NB4 (cell line): ENCODE measurements around the gene SIAH2.
A peak's percentile ranks its signal among the peaks of the same experiment; 100 is the strongest.

Experiments
- DNase-seq: peaks from one replicate; pipeline ENCODE4 v3.0.0; 2010; ENCODE audit warnings: low read depth
- H3K4me3 ChIP-seq: one replicate; pipeline ENCODE4 v1.5.1; 2011; ENCODE audit warnings: mild to moderate bottlenecking, low read depth, low read length, moderate library complexity
- CTCF ChIP-seq: IDR thresholded peaks from one replicate; pipeline ENCODE4 v1.5.1; 2012; ENCODE audit warnings: low read depth, low read length
- MAX ChIP-seq: IDR thresholded peaks from 2 replicates; pipeline ENCODE4 v1.6.1; 2011; ENCODE audit warnings: low read depth, low read length
- MYC ChIP-seq: IDR thresholded peaks from 2 replicates; pipeline ENCODE4 v1.6.1; 2011; ENCODE audit warnings: low read depth, low read length
- POLR2A ChIP-seq: IDR thresholded peaks from 2 replicates; pipeline ENCODE4 v1.6.1; 2011; ENCODE audit warnings: mild to moderate bottlenecking; ENCODE audit not compliant: insufficient read length; ENCODE audit errors: extremely low read depth

Gene SIAH2

GRCh38 chr3:150737874-150738679 lies 24.9 kb downstream of the SIAH2 start:
- DNase-seq: peak; percentile 70
- H3K4me3 ChIP-seq: no peak overlapping the region

GRCh38 chr3:150736903-150737832 lies 25.8 kb downstream of the SIAH2 start:
- peak; percentile 82 for DNase-seq
- TF ChIP-seq MAX: no peak
- TF ChIP-seq POLR2A: no peak
- TF ChIP-seq CTCF: no peak
- TF ChIP-seq MYC: no peak
- no peak overlapping the region for H3K4me3 ChIP-seq

More at GRCh38 chr3:150737874-150738679, 24.9 kb downstream of the SIAH2 start:
- TF ChIP-seq POLR2A: no peak
- no peak for TF ChIP-seq MYC
- no peak for TF ChIP-seq CTCF
- no peak for TF ChIP-seq MAX

GRCh38 chr3:150736316-150736719 lies 26.7 kb downstream of the SIAH2 start:
- DNase-seq: no peak
- no peak overlapping the region for H3K4me3 ChIP-seq
- TF ChIP-seq MAX (no peak), POLR2A (no peak), MYC (no peak), CTCF (no peak)

GRCh38 chr3:150734795-150735119 lies 28.2 kb downstream of the SIAH2 start:
- DNase-seq: no peak
- TF ChIP-seq POLR2A: no peak
- no peak for TF ChIP-seq MAX
- TF ChIP-seq MYC: no peak
- no peak for TF ChIP-seq CTCF
- H3K4me3 ChIP-seq: no peak overlapping the region

- DNase-seq: no peak
- H3K4me3 ChIP-seq: no peak overlapping the region
- no peak for TF ChIP-seq POLR2A
- no peak for TF ChIP-seq CTCF
- TF ChIP-seq MYC: no peak
- TF ChIP-seq MAX: no peak
Measured at GRCh38 chr3:150733936-150734794, 28.8 kb downstream of the SIAH2 start.
